Vagina (tissue), 2 donors: ENCODE measurements around the gene CTAG1A.

ENCODE experiments used
- CTCF ChIP-seq, 3 experiments: fragments of 450-650 bp in 2 of 3; fragments of 200-600 bp in 1 of 3; sonication (generic) in 1 of 3; IDR thresholded peaks; one replicate each; pipeline ENCODE4 v1.5.1; 2017 to 2019; ENCODE audit warnings: antibody characterized with exemption in 3 of 3, mild to moderate bottlenecking in 2 of 3, moderate library complexity in 2 of 3
- POLR2A ChIP-seq, 2 donors: fragments of 450-650 bp; IDR thresholded peaks; one replicate each; pipeline ENCODE4 v1.6.1; 2017; ENCODE audit warnings: antibody characterized with exemption in 2 of 2, mild to moderate bottlenecking in 2 of 2, moderate library complexity in 2 of 2

GRCh38 chrX:154541589-154541895, 43.4 kb upstream of the CTAG1A start:
- TF ChIP-seq CTCF (IDR thresholded peaks at IDR 0.05) (no peak), POLR2A (IDR thresholded peaks at IDR 0.05) (no peak)
